AG10803 (cell line): ENCODE results near the gene EOMES.

Source experiments
- DNase-seq: peaks from one replicate; pipeline ENCODE4 v3.0.0; 2010; ENCODE audit warnings: low read depth
- H3K4me3 ChIP-seq: 2 replicates; pipeline ENCODE4 v1.5.1; 2011; ENCODE audit warnings: mild to moderate bottlenecking, low read length, control low read depth
- CTCF ChIP-seq: conservative IDR thresholded peaks from 2 replicates; pipeline ENCODE4 v1.5.1; 2011; ENCODE audit warnings: mild to moderate bottlenecking, low read length, control low read depth, inconsistent platforms

Gene EOMES

DNA sequence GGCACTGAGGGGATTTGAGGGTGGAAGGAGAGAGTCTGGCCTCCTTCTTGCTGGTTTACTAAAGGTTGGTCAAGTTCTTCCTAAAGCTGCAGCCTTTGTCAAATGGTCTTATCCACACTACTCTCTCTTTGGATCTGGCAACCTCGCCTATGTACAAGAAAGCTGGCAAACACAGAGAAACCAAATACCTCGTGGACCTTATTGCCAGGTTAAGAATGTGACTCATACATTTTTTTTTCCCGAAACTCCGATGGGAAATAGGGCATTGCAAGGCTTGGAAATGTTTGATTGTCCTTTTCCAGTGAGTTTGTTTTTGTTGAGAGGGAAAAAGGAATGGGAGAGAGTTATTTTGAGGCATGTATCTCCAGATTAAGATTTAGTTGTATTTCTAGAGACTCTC, 13.9 kb downstream of the EOMES start:
- DNase-seq, result no peak
- TF ChIP-seq CTCF, result no peak
- no peak overlapping the region for H3K4me3 ChIP-seq

GRCh38 chr3:27699067-27699466, 23.1 kb downstream of the EOMES start:
- no peak for TF ChIP-seq CTCF
- no peak overlapping the region for H3K4me3 ChIP-seq
- DNase-seq, result no peak

GRCh38 chr3:27696906-27697305, 25.2 kb downstream of the EOMES start:
- H3K4me3 ChIP-seq, result no peak overlapping the region
- DNase-seq, result no peak
- no peak for TF ChIP-seq CTCF

DNA sequence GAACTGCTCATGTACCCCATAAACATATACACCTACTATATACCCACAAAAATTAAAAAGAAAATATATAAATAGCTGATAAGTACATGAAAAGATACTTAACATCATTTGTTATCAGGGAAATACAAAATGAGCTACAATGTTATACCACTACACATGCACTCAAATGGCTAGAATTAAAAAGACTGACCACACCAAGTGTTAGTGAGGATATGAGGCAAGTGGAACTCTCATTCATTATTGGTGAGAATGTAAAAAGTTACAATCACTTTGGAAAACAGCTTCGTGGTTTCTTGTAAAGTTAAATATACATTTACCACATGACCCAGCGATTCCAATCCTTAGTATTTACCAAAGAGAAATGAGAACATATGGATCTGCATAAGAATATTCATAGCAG, 26.5 kb downstream of the EOMES start:
- no peak for DNase-seq
- no peak for TF ChIP-seq CTCF
- no peak overlapping the region for H3K4me3 ChIP-seq

DNA sequence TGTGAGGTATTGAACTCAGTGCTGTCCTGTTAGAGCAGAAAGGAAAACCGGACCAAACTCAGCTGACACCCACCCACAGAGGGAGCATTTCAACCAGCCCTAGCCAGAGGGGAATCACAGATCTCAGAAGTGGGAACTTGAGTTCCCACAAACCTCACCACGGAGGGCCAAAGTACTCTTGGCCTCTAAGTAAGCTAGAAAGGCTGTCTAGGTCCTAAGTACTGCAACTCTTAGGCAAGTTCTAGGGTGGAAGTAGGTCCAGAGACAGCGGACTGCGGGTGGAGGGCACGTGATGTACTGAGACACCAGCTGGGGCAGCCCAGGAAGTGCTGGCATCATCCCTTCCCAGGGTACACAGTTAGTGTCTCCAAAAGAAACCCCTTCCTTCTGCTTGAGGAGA, 34.1 kb downstream of the EOMES start:
- no peak for TF ChIP-seq CTCF
- no peak overlapping the region for H3K4me3 ChIP-seq
- no peak for DNase-seq

GRCh38 chr3:27686642-27687041, 35.5 kb downstream of the EOMES start:
- H3K4me3 ChIP-seq, result no peak overlapping the region
- no peak for TF ChIP-seq CTCF
- DNase-seq, result peak; percentile 89

DNA sequence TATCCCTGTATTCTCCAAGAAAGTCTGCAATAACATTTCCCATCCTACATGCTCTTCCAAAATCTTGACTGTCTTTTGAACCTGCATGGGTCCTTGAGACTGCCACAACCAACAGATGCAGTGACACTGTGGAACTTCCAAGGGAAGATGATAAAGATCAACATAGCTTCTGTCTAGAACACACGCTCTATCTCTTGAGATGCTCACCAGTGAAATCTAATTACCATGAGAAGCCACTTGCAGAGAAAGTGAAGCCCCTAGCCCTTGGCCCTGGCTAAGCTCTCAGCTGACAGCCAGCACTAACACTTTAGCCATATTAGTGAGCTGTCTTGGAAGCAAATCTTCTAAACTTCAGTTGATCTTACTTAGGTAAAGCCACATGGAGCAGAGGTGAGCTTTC, 36.6 kb downstream of the EOMES start:
- no peak overlapping the region for H3K4me3 ChIP-seq
- DNase-seq, result no peak
- no peak for TF ChIP-seq CTCF
